H1 (cell line): ENCODE data around the gene ADRA2C. TPM values are rescaled to one million over a fixed set of nuclear protein-coding genes. Genes with fewer than 3 reads are reported as not detected.
A peak's percentile ranks its signal among the peaks of the same experiment; 100 is the strongest.

Source experiments
- CTCF ChIA-PET: fragments of 300-600 bp; sonication (Branson Sonifier 250); formaldehyde crosslinking; loops from one replicate; lab custom pipeline; 2021; ENCODE audit not compliant: partially characterized antibody; lab: Charles Lee
- POLR2A ChIA-PET: fragments of 300-600 bp; sonication (Branson Sonifier 250); formaldehyde crosslinking; loops from one replicate; lab custom pipeline; 2021; ENCODE audit warnings: inconsistent platforms; ENCODE audit not compliant: partially characterized antibody; lab: Charles Lee
- DNase-seq, 2 experiments: peaks; one replicate each; pipeline versions ENCODE4 v3.0.0 to v3.0.0-alpha.2; 2010 to 2022; ENCODE audit warnings: low spot score in 2 of 2, low read depth in 1 of 2, mixed read lengths in 1 of 2
- FAIRE-seq: peaks from 2 replicates; lab custom pipeline; 2011; peaks lifted over from hg19 to GRCh38; lab: Jason Lieb, UNC
- H2AFZ ChIP-seq: 2 replicates; pipeline ENCODE4 v1.8.1; 2012; ENCODE audit warnings: low read length, inconsistent platforms
- H2AK5ac ChIP-seq: 2 replicates; pipeline ENCODE4 v1.6.1; 2013; ENCODE audit warnings: low read depth, low read length
- H2BK120ac ChIP-seq: replicated peaks from 2 replicates; pipeline ENCODE3; 2013; ENCODE audit warnings: low read depth, low read length, inconsistent platforms
- H2BK12ac ChIP-seq: 2 replicates; pipeline ENCODE4 v1.6.1; 2013; ENCODE audit warnings: low read depth, low read length
- H2BK15ac ChIP-seq: 2 replicates; pipeline ENCODE4 v1.6.1; 2013; ENCODE audit warnings: low read length
- H2BK20ac ChIP-seq: 2 replicates; pipeline ENCODE4 v1.6.1; 2013; ENCODE audit warnings: low read length
- H2BK5ac ChIP-seq: 2 replicates; pipeline ENCODE4 v1.6.1; 2013; ENCODE audit warnings: low read depth, low read length
- H3K14ac ChIP-seq: 2 replicates; pipeline ENCODE4 v1.6.1; 2013; ENCODE audit warnings: inconsistent platforms; ENCODE audit not compliant: insufficient read length
- H3K18ac ChIP-seq: 2 replicates; pipeline ENCODE4 v1.6.1; 2013; ENCODE audit warnings: low read length; ENCODE audit errors: extremely low read depth
- H3K23ac ChIP-seq: 2 replicates; pipeline ENCODE4 v1.6.1; 2013; ENCODE audit warnings: inconsistent platforms; ENCODE audit not compliant: insufficient read length
- H3K23me2 ChIP-seq: 2 replicates; pipeline ENCODE4 v1.6.1; 2013; ENCODE audit warnings: low read depth, low read length
- H3K27ac ChIP-seq: 2 replicates; pipeline ENCODE4 v1.6.1; 2011; ENCODE audit warnings: low read depth, low read length, inconsistent platforms
- H3K27me3 ChIP-seq, 4 experiments: replicated peaks in 1 of 4; 1 replicate in 1 of 4; 2 replicates in 3 of 4; pipeline versions ENCODE4 v1.6.1 to v1.8.1; 2011 to 2013; ENCODE audit warnings: low read length in 3 of 4, mild to moderate bottlenecking in 3 of 4, inconsistent platforms in 2 of 4, mixed read lengths in 2 of 4, moderate library complexity in 1 of 4; ENCODE audit not compliant: control insufficient read depth in 3 of 4, insufficient read depth in 3 of 4; ENCODE audit errors: extremely low read depth in 1 of 4
- H3K36me3 ChIP-seq, 4 experiments: 2 replicates each; pipeline versions ENCODE4 v1.6.1 to v1.8.1; 2011 to 2013; ENCODE audit warnings: mild to moderate bottlenecking in 4 of 4, low read length in 3 of 4, moderate library complexity in 2 of 4, control low read depth in 1 of 4, inconsistent platforms in 1 of 4; ENCODE audit not compliant: insufficient read depth in 4 of 4, control insufficient read depth in 2 of 4
- H3K4ac ChIP-seq: replicated peaks from 2 replicates; pipeline ENCODE3; 2013; ENCODE audit warnings: low read length, low read depth, mixed read lengths, inconsistent platforms; ENCODE audit not compliant: insufficient read length
- H3K4me1 ChIP-seq, 4 experiments: replicated peaks in 1 of 4; 1 replicate in 1 of 4; 2 replicates in 3 of 4; pipeline versions ENCODE4 v1.6.1 to v1.8.1; 2011 to 2013; ENCODE audit warnings: low read length in 3 of 4, inconsistent platforms in 2 of 4, mixed read lengths in 1 of 4; ENCODE audit not compliant: insufficient read depth in 4 of 4, control insufficient read depth in 3 of 4
- H3K4me2 ChIP-seq, 2 experiments: 2 replicates each; pipeline versions ENCODE4 v1.6.1 to v1.8.1; 2011 to 2013; ENCODE audit warnings: low read depth in 2 of 2, low read length in 2 of 2, control low read depth in 1 of 2, inconsistent platforms in 1 of 2, mild to moderate bottlenecking in 1 of 2; ENCODE audit not compliant: insufficient read depth in 1 of 2
- H3K4me3 ChIP-seq, 4 experiments: fragments of 200-600, 300-600 bp in 1 of 4; sonication (generic), shearing (Covaris generic), sonication (Bioruptor Twin) in 1 of 4; 2 replicates each; pipeline versions ENCODE4 v1.5.1 to v1.8.1; 2011 to 2016; ENCODE audit warnings: low read length in 4 of 4, low read depth in 3 of 4, control low read depth in 2 of 4, inconsistent platforms in 2 of 4, mild to moderate bottlenecking in 2 of 4, mixed read lengths in 1 of 4, moderate library complexity in 1 of 4; ENCODE audit not compliant: insufficient read depth in 2 of 4; ENCODE audit errors: extremely low read depth in 1 of 4
- H3K56ac ChIP-seq: replicated peaks from 2 replicates; pipeline ENCODE3; 2013; ENCODE audit warnings: low read depth, mild to moderate bottlenecking, mixed read lengths, low read length, inconsistent platforms; ENCODE audit not compliant: insufficient read length
- H3K79me1 ChIP-seq: 2 replicates; pipeline ENCODE4 v1.6.1; 2013; ENCODE audit warnings: low read depth, low read length, control low read depth
- H3K79me2 ChIP-seq, 2 experiments: 2 replicates each; pipeline versions ENCODE4 v1.6.1 to v1.8.1; 2012 to 2013; ENCODE audit warnings: low read length in 2 of 2, mild to moderate bottlenecking in 2 of 2, inconsistent platforms in 1 of 2; ENCODE audit not compliant: insufficient read depth in 2 of 2, control insufficient read depth in 1 of 2
- H3K9ac ChIP-seq, 4 experiments: replicated peaks in 1 of 4; 1 replicate in 1 of 4; 2 replicates in 3 of 4; pipeline versions ENCODE4 v1.6.1 to v1.8.1; 2011 to 2013; ENCODE audit warnings: low read depth in 3 of 4, low read length in 3 of 4, control low read depth in 2 of 4, mild to moderate bottlenecking in 2 of 4, moderate library complexity in 2 of 4, inconsistent platforms in 1 of 4; ENCODE audit errors: extremely low read depth in 1 of 4
- H3K9me3 ChIP-seq, 2 experiments: 2 replicates each; pipeline versions ENCODE4 v1.6.1 to v1.8.1; 2012 to 2013; ENCODE audit warnings: mild to moderate bottlenecking in 2 of 2, moderate library complexity in 2 of 2, control low read depth in 1 of 2, inconsistent platforms in 1 of 2, low read depth in 1 of 2, low read length in 1 of 2, mixed read lengths in 1 of 2; ENCODE audit not compliant: insufficient read depth in 2 of 2
- H4K20me1 ChIP-seq, 2 experiments: replicated peaks in 1 of 2; 2 replicates each; pipeline versions ENCODE3 to v1.8.1; 2011 to 2013; ENCODE audit warnings: inconsistent platforms in 2 of 2, low read length in 2 of 2, mild to moderate bottlenecking in 1 of 2; ENCODE audit not compliant: insufficient read depth in 2 of 2, control insufficient read depth in 1 of 2
- H4K5ac ChIP-seq: 2 replicates; pipeline ENCODE4 v1.6.1; 2013; ENCODE audit warnings: low read length, low read depth, mixed read lengths, inconsistent platforms; ENCODE audit not compliant: insufficient read length
- H4K8ac ChIP-seq: 2 replicates; pipeline ENCODE4 v1.8.0; 2013; ENCODE audit warnings: mild to moderate bottlenecking, moderate library complexity, low read length, inconsistent platforms; ENCODE audit not compliant: insufficient read depth; ENCODE audit errors: extremely low read depth
- H4K91ac ChIP-seq: replicated peaks from 2 replicates; pipeline ENCODE3; 2013; ENCODE audit warnings: low read length, mixed read lengths, inconsistent platforms; ENCODE audit not compliant: insufficient read length
- ASH2L ChIP-seq: fragments of 200-600, 300-600 bp; sonication (generic); IDR thresholded peaks from one replicate; pipeline ENCODE4 v1.7.1; 2017; ENCODE audit warnings: low read length
- CBX8 ChIP-seq: fragments of 300-800, 300-1000 bp; sonication (generic); IDR thresholded peaks from 2 replicates; pipeline ENCODE4 v1.7.1; 2016; ENCODE audit warnings: low read depth, low read length, borderline replicate concordance
- FOSL1 ChIP-seq: IDR thresholded peaks from 2 replicates; pipeline ENCODE4 v1.6.1; 2011; ENCODE audit warnings: mild to moderate bottlenecking, low read depth, low read length, moderate library complexity; ENCODE audit not compliant: insufficient read depth
- MAX ChIP-seq: IDR thresholded peaks from 2 replicates; pipeline ENCODE4 v1.6.1; 2012; ENCODE audit warnings: inconsistent platforms
- NANOG ChIP-seq: IDR thresholded peaks from 2 replicates; pipeline ENCODE4 v1.6.1; 2011; ENCODE audit warnings: low read length, low read depth, mild to moderate bottlenecking, inconsistent platforms; ENCODE audit not compliant: insufficient read depth, poor library complexity, severe bottlenecking
- POLR2AphosphoS5 ChIP-seq: IDR thresholded peaks from 2 replicates; pipeline ENCODE4 v1.6.1; 2011; ENCODE audit warnings: low read depth, low read length
- RFX5 ChIP-seq: IDR thresholded peaks from 2 replicates; pipeline ENCODE4 v1.6.1; 2011; ENCODE audit warnings: low read depth, low read length, improper control_type of control experiment, borderline replicate concordance
- SAP30 ChIP-seq: fragments of 300-600 bp; sonication (generic); IDR thresholded peaks from 2 replicates; pipeline ENCODE4 v1.7.1; 2012; ENCODE audit warnings: low read length, moderate library complexity, mild to moderate bottlenecking, inconsistent platforms; ENCODE audit not compliant: insufficient read depth, insufficient replicate concordance
- SP4 ChIP-seq: IDR thresholded peaks from 2 replicates; pipeline ENCODE4 v1.6.1; 2012; ENCODE audit warnings: low read length, inconsistent platforms
- SRF ChIP-seq: IDR thresholded peaks from 2 replicates; pipeline ENCODE4 v1.6.1; 2011; ENCODE audit warnings: mild to moderate bottlenecking, low read depth, low read length, moderate library complexity
- TBP ChIP-seq: IDR thresholded peaks from 2 replicates; pipeline ENCODE4 v1.6.1; 2011; ENCODE audit warnings: low read depth, low read length, improper control_type of control experiment
- WGBS, 2 experiments: shearing (Covaris generic) in 1 of 2; methylation state at CpG; one replicate each; pipeline versions ENCODE4 v1.1.6 to v1.1.7; 2013 to 2015; ENCODE audit warnings: low lambda C conversion rate in 2 of 2, mixed read lengths in 2 of 2, inconsistent platforms in 1 of 2, low coverage in 1 of 2, missing lambda C conversion rate in 1 of 2; ENCODE audit not compliant: insufficient replicate concordance in 2 of 2, insufficient coverage in 1 of 2, insufficient read length in 1 of 2; ENCODE audit errors: extremely low coverage in 1 of 2, missing lambda C conversion rate in 1 of 2; 5-methylcytosine and 5-hydroxymethylcytosine counted together
- polyA plus RNA-seq, 7 experiments: library from polyadenylated mRNA; depleted of rRNA in 3 of 7; stranded (reverse) in 5 of 7; unstranded in 2 of 7; fragments of >200 nt in 5 of 7; fragments of 200-250 nt in 2 of 7; gene quantifications; 1 replicate in 5 of 7; 2 replicates in 1 of 7; 4 replicates in 1 of 7; pipeline versions ENCODE4 v1.2.1 to v1.2.3, GENCODE V29; 2011 to 2013; ENCODE audit warnings: missing spikeins in 2 of 7, mixed read lengths in 2 of 7
- total RNA-seq: library from RNA; stranded (reverse); fragmentation: NEBNext Ultra II Directional; extraction: Animal tissue kit (Norgen Biotek cat#: 25700); gene quantifications from 2 replicates; pipeline ENCODE4 v1.2.1, GENCODE V29; 2021

Gene ADRA2C
- total and polyA plus RNA-seq, 2 of the 8 experiments (the other 6 are each of a cell fraction or from before 2014, with no cell fraction given): 14.6 to 14.8 TPM

GRCh38 chr4:3816983-3817960 is 51.1 kb downstream of the ADRA2C start:
- Histone ChIP-seq H3K4me2 (no peak overlapping the region), H2AK5ac (no peak overlapping the region), H3K79me1 (no peaks in the 10 kb centered on the region), H3K23me2 (0 out of 2 replicates have a peak, but pooled peaks cover 2% of the 10 kb centered on the region), H3K27ac (no peak overlapping the region), H3K56ac (no peak overlapping the region), H2BK5ac (no peak overlapping the region), H4K5ac (no peak overlapping the region), H4K8ac (no peak overlapping the region), H3K9ac (no peak overlapping the region), H4K20me1 (no peaks in the 10 kb centered on the region), H2AFZ (no peak overlapping the region), H3K23ac (no peak overlapping the region), H2BK120ac (no peak overlapping the region), H3K4me1 (peaks cover 0 to 12% (median 5%) of the 10 kb centered on the region in 4 experiments; a peak in 5 of 7 replicates), H2BK20ac (peak overlapping the region; percentile 32; the same call in 1 of the 2 replicates), H2BK15ac (no peak overlapping the region), H3K14ac (no peak overlapping the region), H3K27me3 (no peaks in the 10 kb centered on the region; a peak in 1 of 7 replicates), H3K36me3 (no peaks in the 10 kb centered on the region), H3K18ac (no peak overlapping the region), H3K79me2 (no peaks in the 10 kb centered on the region), H4K91ac (no peak overlapping the region), H2BK12ac (no peak overlapping the region), H3K9me3 (peaks cover 3 to 6% of the 10 kb centered on the region in 2 experiments; a peak in 2 of 4 replicates), H3K4ac (no peak overlapping the region), H3K4me3 (no peak overlapping the region)
- ChIA-PET CTCF (interaction anchor here (0.8 to 1.3 kb wide), 2 partner anchors 15 to 16 kb away, joined by 3 to 5 read pairs; no protein-coding TSS in a partner anchor), POLR2A (no interaction called here)
- DNase-seq (no peak), FAIRE-seq (no peak)
- 88% methylated on average over 12 of the region's 12 CpGs; no CpG with 5 or more reads in 1 of the 2 experiments for WGBS, 2 experiments
- TF ChIP-seq MAX: no peak
- no peak for TF ChIP-seq TBP
- TF ChIP-seq CBX8: no peak
- no peak for TF ChIP-seq FOSL1
- no peak for TF ChIP-seq SP4
- no peak for TF ChIP-seq SAP30
- no peak for TF ChIP-seq POLR2AphosphoS5
- no peak for TF ChIP-seq SRF
- no peak for TF ChIP-seq RFX5
- no peak for TF ChIP-seq ASH2L
- no peak for TF ChIP-seq NANOG
